Hepatocyte (in vitro differentiated cells): Measurements from ENCODE around the gene CAT. TPM values are rescaled to one million over a fixed set of nuclear protein-coding genes. Genes with fewer than 3 reads are reported as not detected.
A peak's percentile ranks its signal among the peaks of the same experiment; 100 is the strongest.

Experiments
- DNase-seq: peaks from one replicate; pipeline ENCODE4 v3.0.0-alpha.2; 2016; ENCODE audit warnings: low spot score
- H2AFZ ChIP-seq: fragments of 200-600 bp; sonication (generic); 2 replicates; pipeline ENCODE4 v1.6.0; 2016; ENCODE audit warnings: antibody characterized with exemption, mild to moderate bottlenecking
- H3K27ac ChIP-seq: fragments of 200-600 bp; sonication (generic); 2 replicates; pipeline ENCODE4 v1.5.1; 2016; ENCODE audit warnings: mild to moderate bottlenecking
- H3K27me3 ChIP-seq: fragments of 200-600 bp; sonication (generic); 2 replicates; pipeline ENCODE4 v1.6.1; 2016
- H3K36me3 ChIP-seq: fragments of 200-600 bp; sonication (generic); replicated peaks from 2 replicates; pipeline ENCODE4 v1.5.1; 2016; ENCODE audit warnings: low read depth; ENCODE audit not compliant: insufficient read depth
- H3K4me1 ChIP-seq: fragments of 200-600 bp; sonication (generic); 2 replicates; pipeline ENCODE4 v1.5.1; 2016; ENCODE audit warnings: mild to moderate bottlenecking, moderate library complexity; ENCODE audit not compliant: insufficient read depth
- H3K4me2 ChIP-seq: fragments of 200-600 bp; sonication (generic); 2 replicates; pipeline ENCODE4 v1.6.0; 2016
- H3K4me3 ChIP-seq: fragments of 200-600 bp; sonication (generic); 2 replicates; pipeline ENCODE4 v1.5.1; 2016; ENCODE audit warnings: mild to moderate bottlenecking
- H3K79me2 ChIP-seq: fragments of 200-600 bp; sonication (generic); 2 replicates; pipeline ENCODE4 v1.6.0; 2017; ENCODE audit warnings: mild to moderate bottlenecking
- H3K9me2 ChIP-seq: fragments of 200-600 bp; sonication (generic); replicated peaks from 2 replicates; pipeline ENCODE4 v1.6.0; 2017; ENCODE audit warnings: mild to moderate bottlenecking; ENCODE audit not compliant: insufficient read depth
- H3K9me3 ChIP-seq: fragments of 200-600 bp; sonication (generic); 2 replicates; pipeline ENCODE4 v1.5.1; 2016; ENCODE audit warnings: low read depth, mild to moderate bottlenecking
- H4K20me1 ChIP-seq: fragments of 200-600 bp; sonication (generic); 2 replicates; pipeline ENCODE4 v1.6.0; 2016; ENCODE audit warnings: mild to moderate bottlenecking; ENCODE audit not compliant: insufficient read depth, poor library complexity, severe bottlenecking
- CTCF ChIP-seq: fragments of 200-600 bp; sonication (generic); IDR thresholded peaks from 2 replicates; pipeline ENCODE4 v1.5.1; 2016; ENCODE audit warnings: antibody characterized with exemption, mild to moderate bottlenecking; ENCODE audit not compliant: poor library complexity
- EZH2 ChIP-seq: fragments of 200-600 bp; sonication (generic); IDR thresholded peaks from 2 replicates; pipeline ENCODE4 v1.6.1; 2016; ENCODE audit warnings: antibody characterized with exemption, mild to moderate bottlenecking, borderline replicate concordance
- EZH2phosphoT487 ChIP-seq: fragments of 200-600 bp; sonication (generic); IDR thresholded peaks from one replicate; pipeline ENCODE4 v1.6.1; 2018; ENCODE audit warnings: antibody characterized with exemption, mild to moderate bottlenecking, low read depth, moderate library complexity; ENCODE audit not compliant: unreplicated experiment, severe bottlenecking
- WGBS: methylation state at CpG from one replicate; pipeline ENCODE4 v1.1.6; 2016; ENCODE audit warnings: low lambda C conversion rate; ENCODE audit errors: missing lambda C conversion rate; 5-methylcytosine and 5-hydroxymethylcytosine counted together
- polyA plus RNA-seq: library from polyadenylated mRNA; unstranded; fragments of >200 nt; fragmentation: Nextera tagmentation; extraction: Ambion mirVana; gene quantifications from 2 replicates; pipeline ENCODE4 v1.2.1, GENCODE V29; 2016
- total RNA-seq: library from RNA; depleted of rRNA; stranded (reverse); fragments of >200 nt; gene quantifications from 2 replicates; pipeline ENCODE4 v1.2.3, GENCODE V29; 2014

CAT gene
- total and polyA plus RNA-seq, 2 experiments from 2014 or later, result 0.47 TPM; not detected in 1

GRCh38 chr11:34495724-34496377, 57.1 kb downstream of the CAT start:
- Histone ChIP-seq H3K9me3 (no peaks in the 10 kb centered on the region), H2AFZ (no peak overlapping the region), H3K4me2 (no peak overlapping the region), H3K27me3 (no peaks in the 10 kb centered on the region), H3K36me3 (no peaks in the 10 kb centered on the region), H3K4me1 (no peaks in the 10 kb centered on the region), H3K4me3 (no peak overlapping the region), H3K79me2 (no peaks in the 10 kb centered on the region), H3K27ac (no peak overlapping the region), H3K9me2 (no peaks in the 10 kb centered on the region), H4K20me1 (no peaks in the 10 kb centered on the region)
- DNase-seq, result no peak
- TF ChIP-seq CTCF (no peak), EZH2phosphoT487 (no peak), EZH2 (no peak)
- WGBS, result 85% methylated on average over 26 of the region's 26 CpGs

GRCh38 chr11:34499719-34500500, 61.2 kb downstream of the CAT start:
- no peaks in the 10 kb centered on the region for H3K36me3 ChIP-seq
- no peaks in the 10 kb centered on the region for H4K20me1 ChIP-seq
- H3K9me2 ChIP-seq, result no peaks in the 10 kb centered on the region
- H3K4me3 ChIP-seq, result no peak overlapping the region
- no peaks in the 10 kb centered on the region for H3K9me3 ChIP-seq
- no peak overlapping the region for H3K27ac ChIP-seq
- no peak for DNase-seq
- H2AFZ ChIP-seq, result no peak overlapping the region
- no peak overlapping the region for H3K4me2 ChIP-seq
- H3K4me1 ChIP-seq, result no peaks in the 10 kb centered on the region
- no peaks in the 10 kb centered on the region for H3K79me2 ChIP-seq
- WGBS, result 80% methylated on average over 3 of the region's 3 CpGs
- no peaks in the 10 kb centered on the region for H3K27me3 ChIP-seq
- TF ChIP-seq EZH2 (no peak), EZH2phosphoT487 (no peak), CTCF (no peak)

GRCh38 chr11:34501500-34501899, 62.8 kb downstream of the CAT start:
- no peaks in the 10 kb centered on the region for H3K27me3 ChIP-seq
- H3K4me3 ChIP-seq, result no peak overlapping the region
- no peaks in the 10 kb centered on the region for H3K36me3 ChIP-seq
- WGBS, result 66% methylated on average over 3 of the region's 4 CpGs
- H3K9me3 ChIP-seq, result no peaks in the 10 kb centered on the region
- DNase-seq, result peak; percentile 46
- TF ChIP-seq EZH2phosphoT487, result no peak
- TF ChIP-seq EZH2, result no peak
- no peak for TF ChIP-seq CTCF
- H3K79me2 ChIP-seq, result no peaks in the 10 kb centered on the region
- H2AFZ ChIP-seq, result no peak overlapping the region
- no peaks in the 10 kb centered on the region for H4K20me1 ChIP-seq
- H3K4me1 ChIP-seq, result no peaks in the 10 kb centered on the region
- no peak overlapping the region for H3K4me2 ChIP-seq
- H3K9me2 ChIP-seq, result no peaks in the 10 kb centered on the region
- no peak overlapping the region for H3K27ac ChIP-seq
